ENCODE data around the gene TCEANC.
"Not testable (repeated sequence)": the region's sequence is repeated elsewhere in the genome, so short reads cannot be mapped to it uniquely, and the experiment has no call there.

The TCEANC gene

DNA sequence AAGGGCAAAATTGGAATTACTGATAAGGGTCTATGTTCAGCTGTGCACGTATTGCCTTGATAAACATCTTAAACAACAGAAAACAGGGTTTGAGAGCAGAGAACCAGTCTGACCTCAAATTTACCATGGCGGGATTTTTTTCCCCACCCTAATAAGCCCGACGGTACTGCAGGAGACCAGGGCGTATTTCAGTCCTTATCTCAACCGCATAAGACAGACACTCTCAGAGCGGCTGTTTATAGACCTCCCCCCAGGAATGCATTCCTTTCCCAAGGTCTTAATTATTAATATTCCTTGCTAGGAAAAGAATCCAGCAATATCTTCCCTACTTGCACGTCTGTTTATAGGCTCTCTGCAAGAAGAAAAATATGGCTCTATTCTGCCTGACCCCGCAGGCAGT lies 15.7 kb upstream of the TCEANC start:
- H4K12ac ChIP-seq (ENCODE audit: low read depth, low read length); H3K14ac ChIP-seq (ENCODE audit: low read length); H2BK5ac ChIP-seq (ENCODE audit: low read depth, low read length, poor library complexity); H3K9me3 ChIP-seq (ENCODE audit: insufficient read depth, low read depth, low read length); H3K4me2 ChIP-seq (ENCODE audit: low read length); H4K8ac ChIP-seq (ENCODE audit: low read depth, low read length); DNase-seq; H3K79me1 ChIP-seq (ENCODE audit: low read length); H2BK120ac ChIP-seq (ENCODE audit: insufficient read depth, low read length, poor library complexity); H3K4me3 ChIP-seq (ENCODE audit: low read depth, low read length); H4K91ac ChIP-seq (ENCODE audit: low read depth, low read length); H3K4me1 ChIP-seq (ENCODE audit: control insufficient read depth in 1 of 2, insufficient read depth in 2 of 2, low read length in 2 of 2); H3K4ac ChIP-seq (ENCODE audit: low read depth, low read length); H2AK5ac ChIP-seq (ENCODE audit: low read length); H2BK12ac ChIP-seq (ENCODE audit: low read length); H3K23ac ChIP-seq (ENCODE audit: low read length); H3K36me3 ChIP-seq (ENCODE audit: control insufficient read depth in 1 of 2, insufficient read depth in 2 of 2, low read length in 2 of 2); H3K27ac ChIP-seq (ENCODE audit: low read depth, low read length); H3K79me2 ChIP-seq (ENCODE audit: control insufficient read depth, insufficient read depth, low read length, poor library complexity); H3K27me3 ChIP-seq (ENCODE audit: insufficient read depth, low read length); H3K9ac ChIP-seq (ENCODE audit: low read length); H2AFZ ChIP-seq (ENCODE audit: insufficient read depth, low read length, poor library complexity); H3K18ac ChIP-seq (ENCODE audit: low read length): not testable (repeated sequence)
- WGBS (ENCODE audit: extremely low coverage, insufficient coverage, insufficient read length): no CpG with 5 or more reads among the region's 9 CpGs

DNA sequence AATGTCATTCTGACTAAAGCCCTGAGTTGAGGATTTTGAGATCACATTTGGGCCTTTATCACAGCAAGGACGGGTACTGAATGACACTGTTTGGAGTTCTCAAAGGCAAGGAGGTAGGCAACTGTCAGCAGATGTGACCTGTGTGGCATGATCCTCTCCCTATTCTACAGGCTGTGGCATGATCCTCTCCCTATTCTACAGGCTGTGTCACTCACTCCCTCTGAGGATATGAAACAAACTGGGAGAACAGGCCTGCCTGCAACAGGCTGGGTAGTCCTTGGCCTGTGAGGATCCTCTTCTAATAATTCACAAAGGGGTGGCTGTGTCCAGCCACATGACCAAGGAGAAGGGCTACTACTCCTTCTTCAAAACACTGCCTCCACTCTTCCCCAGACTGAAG lies 14.9 kb upstream of the TCEANC start:
- WGBS (ENCODE audit: extremely low coverage, insufficient coverage, insufficient read length): no CpG with 5 or more reads among the region's 1 CpG
- Histone ChIP-seq H2AFZ (ENCODE audit: insufficient read depth, low read length, poor library complexity) (no peak overlapping the region), H2BK12ac (ENCODE audit: low read length) (no peak overlapping the region), H3K4me1 (ENCODE audit: control insufficient read depth in 1 of 2, insufficient read depth in 2 of 2, low read length in 2 of 2) (no peaks in the 10 kb centered on the region), H3K9ac (ENCODE audit: low read length) (no peak overlapping the region), H3K9me3 (ENCODE audit: insufficient read depth, low read depth, low read length) (peaks cover 1% of the 10 kb centered on the region), H3K27me3 (ENCODE audit: insufficient read depth, low read length) (no peaks in the 10 kb centered on the region), H3K18ac (ENCODE audit: low read length) (no peak overlapping the region), H3K14ac (ENCODE audit: low read length) (no peak overlapping the region), H3K79me1 (ENCODE audit: low read length) (peaks cover 2% of the 10 kb centered on the region), H2AK5ac (ENCODE audit: low read length) (no peak overlapping the region), H4K8ac (ENCODE audit: low read depth, low read length) (no peak overlapping the region), H2BK5ac (ENCODE audit: low read depth, low read length, poor library complexity) (no peak overlapping the region), H3K4ac (ENCODE audit: low read depth, low read length) (no peak overlapping the region), H3K4me2 (ENCODE audit: low read length) (no peak overlapping the region), H4K91ac (ENCODE audit: low read depth, low read length) (no peak overlapping the region), H3K23ac (ENCODE audit: low read length) (no peak overlapping the region), H3K27ac (ENCODE audit: low read depth, low read length) (no peak overlapping the region), H3K4me3 (ENCODE audit: low read depth, low read length) (no peak overlapping the region), H2BK120ac (ENCODE audit: insufficient read depth, low read length, poor library complexity) (no peak overlapping the region), H3K36me3 (ENCODE audit: control insufficient read depth in 1 of 2, insufficient read depth in 2 of 2, low read length in 2 of 2) (no peaks in the 10 kb centered on the region), H3K79me2 (ENCODE audit: control insufficient read depth, insufficient read depth, low read length, poor library complexity) (no peaks in the 10 kb centered on the region), H4K12ac (ENCODE audit: low read depth, low read length) (no peak overlapping the region)
- DNase-seq: no peak

DNA sequence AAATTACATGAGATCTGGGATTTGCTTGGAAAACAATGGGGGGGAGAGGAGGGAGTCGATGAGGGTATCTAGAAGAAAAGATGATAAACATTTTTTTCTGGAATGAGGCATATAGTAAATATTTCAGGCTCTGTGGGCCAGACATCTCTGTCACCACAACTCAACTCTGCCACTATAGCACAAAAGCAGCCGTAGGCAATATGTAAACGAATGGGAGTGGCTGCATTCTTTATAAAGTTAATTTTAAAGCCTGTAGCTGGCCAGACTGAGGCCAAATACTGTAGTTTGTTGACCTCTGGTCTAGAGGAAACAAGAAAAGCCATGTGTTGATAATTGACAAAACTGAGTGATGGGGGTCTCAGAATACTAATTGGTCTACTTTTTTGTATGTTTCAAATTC lies 14.1 kb upstream of the TCEANC start:
- no peak overlapping the region for H3K23ac ChIP-seq (ENCODE audit: low read length)
- no peak overlapping the region for H3K27ac ChIP-seq (ENCODE audit: low read depth, low read length)
- H3K79me1 ChIP-seq (ENCODE audit: low read length): peaks cover 2% of the 10 kb centered on the region
- no peaks in the 10 kb centered on the region for H3K4me1 ChIP-seq (ENCODE audit: control insufficient read depth in 1 of 2, insufficient read depth in 2 of 2, low read length in 2 of 2)
- peaks cover 1% of the 10 kb centered on the region for H3K9me3 ChIP-seq (ENCODE audit: insufficient read depth, low read depth, low read length)
- no peak overlapping the region for H3K4me3 ChIP-seq (ENCODE audit: low read depth, low read length)
- no peak overlapping the region for H3K9ac ChIP-seq (ENCODE audit: low read length)
- no peak overlapping the region for H3K14ac ChIP-seq (ENCODE audit: low read length)
- H2BK12ac ChIP-seq (ENCODE audit: low read length): no peak overlapping the region
- no peaks in the 10 kb centered on the region for H3K79me2 ChIP-seq (ENCODE audit: control insufficient read depth, insufficient read depth, low read length, poor library complexity)
- H2AFZ ChIP-seq (ENCODE audit: insufficient read depth, low read length, poor library complexity): no peak overlapping the region
- no peak overlapping the region for H2BK5ac ChIP-seq (ENCODE audit: low read depth, low read length, poor library complexity)
- peak; percentile 32 to 64 for DNase-seq
- H4K8ac ChIP-seq (ENCODE audit: low read depth, low read length): no peak overlapping the region
- no peak overlapping the region for H2BK120ac ChIP-seq (ENCODE audit: insufficient read depth, low read length, poor library complexity)
- no peak overlapping the region for H3K18ac ChIP-seq (ENCODE audit: low read length)
- no peak overlapping the region for H2AK5ac ChIP-seq (ENCODE audit: low read length)
- no peak overlapping the region for H4K91ac ChIP-seq (ENCODE audit: low read depth, low read length)
- no peak overlapping the region for H3K4me2 ChIP-seq (ENCODE audit: low read length)
- no peaks in the 10 kb centered on the region for H3K27me3 ChIP-seq (ENCODE audit: insufficient read depth, low read length)
- no CpG with 5 or more reads among the region's 3 CpGs for WGBS (ENCODE audit: extremely low coverage, insufficient coverage, insufficient read length)
- no peak overlapping the region for H3K4ac ChIP-seq (ENCODE audit: low read depth, low read length)
- no peaks in the 10 kb centered on the region for H3K36me3 ChIP-seq (ENCODE audit: control insufficient read depth in 1 of 2, insufficient read depth in 2 of 2, low read length in 2 of 2)
- no peak overlapping the region for H4K12ac ChIP-seq (ENCODE audit: low read depth, low read length)

DNA sequence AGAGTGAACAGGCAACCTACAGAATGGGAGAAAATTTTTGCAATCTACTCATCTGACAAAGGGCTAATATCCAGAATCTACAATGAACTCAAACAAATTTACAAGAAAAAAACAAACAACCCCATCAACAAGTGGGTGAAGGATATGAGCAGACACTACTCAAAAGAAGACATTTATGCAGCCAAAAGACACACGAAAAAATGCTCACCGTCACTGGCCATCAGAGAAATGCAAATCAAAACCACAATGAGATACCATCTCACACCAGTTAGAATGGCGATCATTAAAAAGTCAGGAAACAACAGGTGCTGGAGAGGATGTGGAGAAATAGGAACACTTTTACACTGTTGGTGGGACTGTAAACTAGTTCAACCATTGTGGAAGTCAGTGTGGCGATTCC lies 11.3 kb upstream of the TCEANC start:
- not testable (repeated sequence) for H3K27me3 ChIP-seq (ENCODE audit: insufficient read depth, low read length); H4K8ac ChIP-seq (ENCODE audit: low read depth, low read length); H3K18ac ChIP-seq (ENCODE audit: low read length); H2BK5ac ChIP-seq (ENCODE audit: low read depth, low read length, poor library complexity); H3K23ac ChIP-seq (ENCODE audit: low read length); H3K14ac ChIP-seq (ENCODE audit: low read length); DNase-seq; H2BK120ac ChIP-seq (ENCODE audit: insufficient read depth, low read length, poor library complexity); H4K91ac ChIP-seq (ENCODE audit: low read depth, low read length); H3K4me1 ChIP-seq (ENCODE audit: control insufficient read depth in 1 of 2, insufficient read depth in 2 of 2, low read length in 2 of 2); H2BK12ac ChIP-seq (ENCODE audit: low read length); H3K36me3 ChIP-seq (ENCODE audit: control insufficient read depth in 1 of 2, insufficient read depth in 2 of 2, low read length in 2 of 2); H3K27ac ChIP-seq (ENCODE audit: low read depth, low read length); H3K9ac ChIP-seq (ENCODE audit: low read length); H2AFZ ChIP-seq (ENCODE audit: insufficient read depth, low read length, poor library complexity); H3K9me3 ChIP-seq (ENCODE audit: insufficient read depth, low read depth, low read length); H3K4me3 ChIP-seq (ENCODE audit: low read depth, low read length); H3K79me2 ChIP-seq (ENCODE audit: control insufficient read depth, insufficient read depth, low read length, poor library complexity); H3K79me1 ChIP-seq (ENCODE audit: low read length); H2AK5ac ChIP-seq (ENCODE audit: low read length); H4K12ac ChIP-seq (ENCODE audit: low read depth, low read length); H3K4me2 ChIP-seq (ENCODE audit: low read length); H3K4ac ChIP-seq (ENCODE audit: low read depth, low read length)
- WGBS (ENCODE audit: extremely low coverage, insufficient coverage, insufficient read length): no CpG with 5 or more reads among the region's 4 CpGs

Data from trophoblast cell (in vitro differentiated cells and primary cell).